CD4-positive, alpha-beta T cell (primary cell): Measurements from ENCODE around the gene TPH2. TPM values are rescaled to one million over a fixed set of nuclear protein-coding genes. Genes with fewer than 3 reads are reported as not detected.

Source experiments
- ATAC-seq: fragments of 200-7000 bp; cut with Tn5 transposase; one replicate; pipeline ENCODE4 v1.10.0; 2022; ENCODE audit warnings: mild to moderate bottlenecking; ENCODE audit not compliant: poor library complexity
- CTCF ChIA-PET: fragments of 350-600 bp; sonication (Branson Sonifier 250); formaldehyde crosslinking; loops from one replicate; lab custom pipeline; 2021; ENCODE audit warnings: antibody characterized with exemption, inconsistent platforms; lab: Charles Lee
- POLR2A ChIA-PET: fragments of 350-600 bp; sonication (Branson Sonifier 250); formaldehyde crosslinking; loops from one replicate; lab custom pipeline; 2021; ENCODE audit warnings: antibody characterized with exemption, inconsistent platforms; lab: Charles Lee
- DNase-seq, 14 experiments: peaks; one replicate each; pipeline ENCODE4 v3.0.0-alpha.2; 2013 to 2020; ENCODE audit warnings: mixed read lengths in 2 of 14
- H3K27ac ChIP-seq, 2 donors: one replicate each; pipeline versions ENCODE4 v1.5.1 to v1.7.0; 2013; ENCODE audit warnings: low read length in 2 of 2, low read depth in 1 of 2, mild to moderate bottlenecking in 1 of 2
- H3K27me3 ChIP-seq, 2 experiments: 1 replicate in 1 of 2; 2 replicates in 1 of 2; pipeline versions ENCODE4 v1.6.1 to v1.7.0; 2013; ENCODE audit warnings: low read length in 2 of 2, control low read depth in 1 of 2, mild to moderate bottlenecking in 1 of 2, moderate library complexity in 1 of 2; ENCODE audit not compliant: insufficient read depth in 2 of 2, control insufficient read depth in 1 of 2
- H3K36me3 ChIP-seq: one replicate; pipeline ENCODE4 v1.6.1; 2013; ENCODE audit warnings: low read length, control low read depth; ENCODE audit not compliant: insufficient read depth
- H3K4me1 ChIP-seq: one replicate; pipeline ENCODE4 v1.6.1; 2013; ENCODE audit warnings: low read length, control low read depth; ENCODE audit not compliant: insufficient read depth
- H3K4me3 ChIP-seq: one replicate; pipeline ENCODE4 v1.5.1; 2013; ENCODE audit warnings: mild to moderate bottlenecking, low read length, moderate library complexity
- H3K9me3 ChIP-seq, 2 experiments: 1 replicate in 1 of 2; 2 replicates in 1 of 2; pipeline versions ENCODE4 v1.6.1 to v1.7.0; 2013; ENCODE audit warnings: low read length in 2 of 2, mild to moderate bottlenecking in 2 of 2, control low read depth in 1 of 2, moderate library complexity in 1 of 2; ENCODE audit not compliant: control insufficient read depth in 1 of 2, insufficient read depth in 1 of 2
- H3K27ac Mint-ChIP-seq: one replicate; pipeline ENCODE4 v1.8.0; 2020; ENCODE audit warnings: mixed read lengths
- H3K27me3 Mint-ChIP-seq: one replicate; pipeline ENCODE4 v1.8.0; 2021; ENCODE audit warnings: mixed read lengths
- H3K36me3 Mint-ChIP-seq: one replicate; pipeline ENCODE4 v1.8.0; 2021; ENCODE audit warnings: low read depth, mixed read lengths
- H3K4me1 Mint-ChIP-seq: one replicate; pipeline ENCODE4 v1.8.0; 2021; ENCODE audit warnings: low read depth, mixed read lengths
- H3K4me3 Mint-ChIP-seq: one replicate; pipeline ENCODE4 v1.8.0; 2020; ENCODE audit warnings: mild to moderate bottlenecking, mixed read lengths
- H3K9me3 Mint-ChIP-seq: one replicate; pipeline ENCODE4 v1.8.0; 2020; ENCODE audit warnings: mixed read lengths
- CTCF ChIP-seq: fragments of 200-600 bp; IDR thresholded peaks from one replicate; pipeline ENCODE4 v1.8.0; 2022; ENCODE audit warnings: antibody characterized with exemption, mild to moderate bottlenecking
- intact Hi-C, 2 experiments: fragments of 100-400 bp; cut with DNase I in 1 of 2; cut with micrococcal nuclease in 1 of 2; formaldehyde crosslinking; loops; one replicate each; pipeline versions ENCODE4 v1.15.1 to v1.9.0; 2023 to 2025; cut with DNase I, micrococcal nuclease
- total RNA-seq, 174 experiments: library from RNA in 2 of 174; stranded (reverse) in 2 of 174; gene quantifications; one replicate each; pipeline ENCODE4 v1.2.3 and lab custom pipeline; 2021 to 2026

The TPH2 gene
- total RNA-seq, 2 experiments from 2014 or later = not detected

- no peak for ATAC-seq
These were observed 143.1 kb downstream of the TPH2 start for GRCh38 chr12:72081777-72082176.

More at GRCh38 chr12:72081777-72082176, 143.1 kb downstream of the TPH2 start:
- no peak for TF ChIP-seq CTCF
- ChIA-PET CTCF (no interaction called here), POLR2A (no interaction called here)
- no peak overlapping the region for H3K27ac ChIP-seq
- Mint-ChIP-seq H3K27me3 (peaks cover 8% of the 10 kb centered on the region), H3K9me3 (peaks cover 2% of the 10 kb centered on the region), H3K27ac (no peak overlapping the region), H3K36me3 (no peaks in the 10 kb centered on the region), H3K4me1 (no peaks in the 10 kb centered on the region), H3K4me3 (no peak overlapping the region)
- H3K4me3 ChIP-seq = no peak overlapping the region
- peaks cover 0 to 5% of the 10 kb centered on the region in 2 experiments for H3K27me3 ChIP-seq
- no peaks in the 10 kb centered on the region for H3K36me3 ChIP-seq
- DNase-seq = no peak
- no peaks in the 10 kb centered on the region for H3K9me3 ChIP-seq
- no peaks in the 10 kb centered on the region for H3K4me1 ChIP-seq
- intact Hi-C loops = no loop called here

Other genes starting within 250 kb of the TPH2 start
- 100 to 1,000 TPM; 106 to 108 TPM for gene RAB21, start 184.0 kb upstream of the TPH2 start, total RNA-seq
- 100 to 1,000 TPM; 121 to 123 TPM for gene TBC1D15, start 99.1 kb upstream of the TPH2 start, total RNA-seq